Right lobe of liver (tissue), 6 donors: ENCODE results near the gene TARDBP. TPM values are rescaled to one million over a fixed set of nuclear protein-coding genes. Genes with fewer than 3 reads are reported as not detected.
A peak's percentile ranks its signal among the peaks of the same experiment; 100 is the strongest.
"Not testable (repeated sequence)": the region's sequence is repeated elsewhere in the genome, so short reads cannot be mapped to it uniquely, and the experiment has no call there.

ENCODE experiments used
- ATAC-seq, 4 donors: fragments of 200-7000 bp; cut with Tn5 transposase; one replicate each; pipeline ENCODE4 v1.9.1; 2020; ENCODE audit warnings: mild to moderate bottlenecking in 4 of 4, moderate library complexity in 4 of 4
- DNase-seq, 3 donors: peaks; one replicate each; pipeline ENCODE4 v3.0.0-alpha.2; 2020
- H3K27ac ChIP-seq, 3 donors: fragments of 200-600 bp; one replicate each; pipeline ENCODE4 v1.8.0; 2022
- H3K27me3 ChIP-seq, 2 donors: fragments of 200-600 bp; one replicate each; pipeline ENCODE4 v1.8.0; 2022
- H3K36me3 ChIP-seq, 4 donors: fragments of 200-600 bp; sonication (generic) in 1 of 4; one replicate each; pipeline versions ENCODE4 v1.5.1 to v1.8.0; 2017 to 2022; ENCODE audit warnings: control low read depth in 1 of 4
- H3K4me1 ChIP-seq, 4 donors: fragments of 200-600 bp; sonication (generic) in 1 of 4; one replicate each; pipeline versions ENCODE4 v1.5.1 to v1.8.0; 2017 to 2022; ENCODE audit warnings: control low read depth in 1 of 4
- H3K4me3 ChIP-seq, 3 donors: fragments of 200-600 bp; one replicate each; pipeline ENCODE4 v1.8.0; 2022
- H3K9me3 ChIP-seq, 4 donors: fragments of 200-600 bp; sonication (generic) in 1 of 4; one replicate each; pipeline versions ENCODE4 v1.5.1 to v1.8.0; 2017 to 2022; ENCODE audit warnings: control low read depth in 1 of 4
- CTCF ChIP-seq, 4 donors: fragments of 200-600 bp in 3 of 4; fragments of 450-650 bp in 1 of 4; IDR thresholded peaks; one replicate each; pipeline versions ENCODE4 v1.5.1 to v1.8.0; 2016 to 2022; ENCODE audit warnings: antibody characterized with exemption in 4 of 4, mild to moderate bottlenecking in 2 of 4
- POLR2A ChIP-seq: fragments of 450-650 bp; IDR thresholded peaks from one replicate; pipeline ENCODE4 v1.6.1; 2017; ENCODE audit warnings: antibody characterized with exemption, mild to moderate bottlenecking
- WGBS: methylation state at CpG from one replicate; pipeline ENCODE4 v1.1.6; 2018; ENCODE audit warnings: low coverage, low lambda C conversion rate; ENCODE audit not compliant: insufficient coverage; ENCODE audit errors: missing lambda C conversion rate; 5-methylcytosine and 5-hydroxymethylcytosine counted together
- intact Hi-C, 2 donors: fragments of 100-400 bp; cut with DNase I; formaldehyde crosslinking; loops; one replicate each; pipeline versions ENCODE4 v1.11.2 to v1.14.1; 2022
- total RNA-seq, 6 experiments: library from RNA; depleted of rRNA in 2 of 6; stranded (reverse); fragments of >200 nt in 2 of 6; fragmentation: NEBNext Ultra II Directional in 3 of 6; extraction: Animal tissue kit (Norgen Biotek cat#: 25700) in 3 of 6; gene quantifications; one replicate each; pipeline versions ENCODE4 v1.1.0 to v1.2.4, GENCODE V29; 2016 to 2023
- donor health status: DM: no; HTN: yes; CAD: no.
- donor health status: DM: no; HTN: no; CAD: no.
- donor health status: DM: no; HTN: no; CAD: no.
- donor health status: DM: no; HTN: yes; CAD: no.
- donor health status: DM: no; HTN: yes; CAD: no.

Gene TARDBP
- total RNA-seq, 6 experiments from 2014 or later: 57.2 to 84.4 (median 73.8) TPM

- no peak for TF ChIP-seq CTCF (IDR thresholded peaks at IDR 0.05)
- TF ChIP-seq POLR2A: peak; percentile 89
- intact Hi-C loops: no loop called here
- DNase-seq (peak; percentile 81 to 93 (median 91)), ATAC-seq (peak; percentile 80 to 89 (median 86))
- Histone ChIP-seq H3K9me3 (no peaks in the 10 kb centered on the region), H3K27ac (peak within 1 kb of the TSS; percentile 94 to 96 (median 95)), H3K4me3 (peak within 1 kb of the TSS; percentile 69 to 88 (median 86)), H3K4me1 (peaks cover 0 to 11% (median 0%) of the 10 kb centered on the region in 4 donors), H3K36me3 (peaks cover 0 to 15% (median 7%) of the 10 kb centered on the region in 4 donors), H3K27me3 (no peaks in the 10 kb centered on the region)
- no CpG with 5 or more reads among the region's 28 CpGs for WGBS
These were observed 34.3 kb downstream of the TARDBP start, which contains the start of gene MASP2 for GRCh38 chr1:11046625-11047365. TSS of gene MASP2 (minus strand) at chr1:11047239. CDS start at chr1:11047207, 32 bp downstream.

- H3K4me3 ChIP-seq, H3K36me3 ChIP-seq, H3K4me1 ChIP-seq, H3K27ac ChIP-seq, intact Hi-C loops, H3K9me3 ChIP-seq, H3K27me3 ChIP-seq, DNase-seq, ATAC-seq: not testable (repeated sequence)
- 94% methylated on average over 9 of the region's 10 CpGs for WGBS
These were observed 38.7 kb downstream of the TARDBP start for GRCh38 chr1:11051121-11051520.

- no peak for TF ChIP-seq POLR2A
- no peak for TF ChIP-seq CTCF (IDR thresholded peaks at IDR 0.05)
- no peak for DNase-seq
- H3K27ac ChIP-seq: no peak overlapping the region
- no peak for ATAC-seq
- WGBS: 55% methylated on average over 15 of the region's 19 CpGs
- no peaks in the 10 kb centered on the region for H3K4me1 ChIP-seq
- no peak overlapping the region for H3K4me3 ChIP-seq
- no peaks in the 10 kb centered on the region for H3K9me3 ChIP-seq
- H3K27me3 ChIP-seq: no peaks in the 10 kb centered on the region
- peaks cover 0 to 13% (median under 1%) of the 10 kb centered on the region in 4 donors for H3K36me3 ChIP-seq
- intact Hi-C loops: no loop called here
These were observed 39.5 kb downstream of the TARDBP start for GRCh38 chr1:11051781-11052511.

- no peak for DNase-seq
- intact Hi-C loops: no loop called here
- peaks cover 0 to 13% (median under 1%) of the 10 kb centered on the region in 4 donors for H3K36me3 ChIP-seq
- no peaks in the 10 kb centered on the region for H3K9me3 ChIP-seq
- 58% methylated on average over 5 of the region's 29 CpGs for WGBS
- H3K27ac ChIP-seq: no peak overlapping the region
- H3K4me1 ChIP-seq: no peaks in the 10 kb centered on the region
- peak in 3 of 4 donors; percentile 9 to 12 (median 9) for ATAC-seq
- H3K27me3 ChIP-seq: no peaks in the 10 kb centered on the region
- TF ChIP-seq POLR2A: no peak
- TF ChIP-seq CTCF (IDR thresholded peaks at IDR 0.05): no peak
- no peak overlapping the region for H3K4me3 ChIP-seq
These were observed 40.6 kb downstream of the TARDBP start for GRCh38 chr1:11052839-11053757.
